Measurements from ENCODE around the gene ACADVL. TPM values are rescaled to one million over a fixed set of nuclear protein-coding genes. Genes with fewer than 3 reads are reported as not detected.

The ACADVL gene
- polyA plus RNA-seq, 1 of the 3 experiments (the other 2 are of a cell fraction), result 635 TPM

- H4K20me1 ChIP-seq (ENCODE audit: insufficient read depth), result no peaks in the 10 kb centered on the region
- H3K9ac ChIP-seq, result peak overlapping the region; percentile 94
- peak overlapping the region; percentile 97 to 99; a peak in 3 of 4 replicates for H3K27ac ChIP-seq (ENCODE audit: low read depth in 2 of 2, low read length in 1 of 2)
- peaks cover 19% of the 10 kb centered on the region for H3F3A ChIP-seq (replicated peaks; ENCODE audit: insufficient read depth)
- peaks cover 50% of the 10 kb centered on the region for H3K79me2 ChIP-seq (ENCODE audit: insufficient read depth)
- CTCF ChIA-PET, result interaction anchor here (1.1 kb wide), 1 partner anchor 43 kb away, joined by 4 read pairs; no protein-coding TSS in a partner anchor
- H3K4me1 ChIP-seq (ENCODE audit: control insufficient read depth in 1 of 2, insufficient read depth in 2 of 2, low read depth in 1 of 2, low read length in 1 of 2), result peaks cover 9 to 23% of the 10 kb centered on the region in 2 experiments; a peak in 3 of 4 replicates
- no peak for TF ChIP-seq GATA2 (CRISPR knock-in tag; IDR thresholded peaks at IDR 0.05)
- no peak for TF ChIP-seq TEAD4 (IDR thresholded peaks at IDR 0.05; ENCODE audit: borderline replicate concordance, insufficient read depth)
- TF ChIP-seq, protein P1, sequence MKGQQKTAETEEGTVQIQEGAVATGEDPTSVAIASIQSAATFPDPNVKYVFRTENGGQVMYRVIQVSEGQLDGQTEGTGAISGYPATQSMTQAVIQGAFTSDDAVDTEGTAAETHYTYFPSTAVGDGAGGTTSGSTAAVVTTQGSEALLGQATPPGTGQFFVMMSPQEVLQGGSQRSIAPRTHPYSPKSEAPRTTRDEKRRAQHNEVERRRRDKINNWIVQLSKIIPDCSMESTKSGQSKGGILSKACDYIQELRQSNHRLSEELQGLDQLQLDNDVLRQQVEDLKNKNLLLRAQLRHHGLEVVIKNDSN (IDR thresholded peaks at IDR 0.05; ENCODE audit: borderline replicate concordance, low read depth), result no peak
- TF ChIP-seq ELF1 (IDR thresholded peaks at IDR 0.05), result no peak
- H3K27me3 ChIP-seq (ENCODE audit: insufficient read depth), result no peaks in the 10 kb centered on the region
- 46% methylated on average over 5 of the region's 5 CpGs for WGBS (ENCODE audit: low lambda C conversion rate)
- POLR2A ChIA-PET, result no interaction called here
- H2AFZ ChIP-seq (ENCODE audit: low read depth), result peak overlapping the region; percentile 91
- no peaks in the 10 kb centered on the region for H3K9me2 ChIP-seq
- peak overlapping the region; percentile 81 to 95 for H3K4me3 ChIP-seq (ENCODE audit: low read depth in 2 of 2, low read length in 1 of 2)
- no peaks in the 10 kb centered on the region for H3K9me3 ChIP-seq
- H3K36me3 ChIP-seq (replicated peaks in 1 of 2; ENCODE audit: control insufficient read depth in 1 of 2, insufficient read depth in 2 of 2, low read length in 1 of 2), result peaks cover 13 to 17% of the 10 kb centered on the region in 2 experiments
- peak overlapping the region; percentile 95 for H3K4me2 ChIP-seq
- DNase-seq, result no peak
These were observed 33.3 kb downstream of the ACADVL start for GRCh38 chr17:7253082-7253481.

GRCh38 chr17:7254511-7254910, 34.8 kb downstream of the ACADVL start:
- DNase-seq, result no peak
- Histone ChIP-seq H3K27ac (ENCODE audit: low read depth in 2 of 2, low read length in 1 of 2) (no peak overlapping the region), H3K36me3 (replicated peaks in 1 of 2; ENCODE audit: control insufficient read depth in 1 of 2, insufficient read depth in 2 of 2, low read length in 1 of 2) (peaks cover 13 to 29% of the 10 kb centered on the region in 2 experiments), H3K79me2 (ENCODE audit: insufficient read depth) (peaks cover 35% of the 10 kb centered on the region), H3F3A (replicated peaks; ENCODE audit: insufficient read depth) (peaks cover 24% of the 10 kb centered on the region), H3K4me1 (ENCODE audit: control insufficient read depth in 1 of 2, insufficient read depth in 2 of 2, low read depth in 1 of 2, low read length in 1 of 2) (peaks cover 9 to 16% of the 10 kb centered on the region in 2 experiments; a peak in 3 of 4 replicates), H3K27me3 (ENCODE audit: insufficient read depth) (no peaks in the 10 kb centered on the region), H3K9me3 (no peaks in the 10 kb centered on the region), H3K4me3 (ENCODE audit: low read depth in 2 of 2, low read length in 1 of 2) (no peak overlapping the region), H2AFZ (ENCODE audit: low read depth) (no peak overlapping the region), H3K9me2 (no peaks in the 10 kb centered on the region), H3K4me2 (no peak overlapping the region), H3K9ac (no peak overlapping the region), H4K20me1 (ENCODE audit: insufficient read depth) (no peaks in the 10 kb centered on the region)
- no peak for TF ChIP-seq MXI1 (IDR thresholded peaks at IDR 0.05; ENCODE audit: low read depth, low read length)
- TF ChIP-seq CTCF (IDR thresholded peaks at IDR 0.05), result no peak
- no peak for TF ChIP-seq TEAD4 (IDR thresholded peaks at IDR 0.05; ENCODE audit: borderline replicate concordance, insufficient read depth)
- TF ChIP-seq REST (IDR thresholded peaks at IDR 0.05; ENCODE audit: low read depth, low read length), result no peak
- TF ChIP-seq RXRA (IDR thresholded peaks at IDR 0.05; ENCODE audit: borderline replicate concordance, low read depth), result no peak
- no peak for TF ChIP-seq EP300 (IDR thresholded peaks at IDR 0.05; ENCODE audit: borderline replicate concordance in 1 of 2, low read depth in 1 of 2, low read length in 1 of 2)
- no peak for TF ChIP-seq CHD2 (IDR thresholded peaks at IDR 0.05; ENCODE audit: low read length, partially characterized antibody)
- no peak for TF ChIP-seq GABPA (IDR thresholded peaks at IDR 0.05; ENCODE audit: low read depth)
- TF ChIP-seq, protein P2, sequence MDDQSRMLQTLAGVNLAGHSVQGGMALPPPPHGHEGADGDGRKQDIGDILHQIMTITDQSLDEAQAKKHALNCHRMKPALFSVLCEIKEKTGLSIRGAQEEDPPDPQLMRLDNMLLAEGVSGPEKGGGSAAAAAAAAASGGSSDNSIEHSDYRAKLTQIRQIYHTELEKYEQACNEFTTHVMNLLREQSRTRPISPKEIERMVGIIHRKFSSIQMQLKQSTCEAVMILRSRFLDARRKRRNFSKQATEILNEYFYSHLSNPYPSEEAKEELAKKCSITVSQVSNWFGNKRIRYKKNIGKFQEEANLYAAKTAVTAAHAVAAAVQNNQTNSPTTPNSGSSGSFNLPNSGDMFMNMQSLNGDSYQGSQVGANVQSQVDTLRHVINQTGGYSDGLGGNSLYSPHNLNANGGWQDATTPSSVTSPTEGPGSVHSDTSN (IDR thresholded peaks at IDR 0.05), result no peak
- TF ChIP-seq ELF1 (IDR thresholded peaks at IDR 0.05), result no peak
- no peak for TF ChIP-seq TCF12 (IDR thresholded peaks at IDR 0.05)
- no peak for TF ChIP-seq FOXM1 (IDR thresholded peaks at IDR 0.05; ENCODE audit: low read depth)
- POLR2A ChIA-PET, result interaction anchor here (1.2 kb wide), 1 partner anchor 10 kb away, joined by 4 read pairs; no protein-coding TSS in a partner anchor
- CTCF ChIA-PET, result interaction anchor here (0.9 kb wide), 1 partner anchor 42 kb away, joined by 3 read pairs; no protein-coding TSS in a partner anchor
- WGBS (ENCODE audit: low lambda C conversion rate), result 95% methylated on average over 4 of the region's 4 CpGs
